Measurements from ENCODE around the gene PIGR. TPM values are rescaled to one million over a fixed set of nuclear protein-coding genes. Genes with fewer than 3 reads are reported as not detected.

The PIGR gene
- total and polyA plus RNA-seq, 9 of the 15 experiments (the other 6 are each of a cell fraction or from before 2014, with no cell fraction given), result 0.01 to 1.5 (median 0.03) TPM; not detected in 4

DNA sequence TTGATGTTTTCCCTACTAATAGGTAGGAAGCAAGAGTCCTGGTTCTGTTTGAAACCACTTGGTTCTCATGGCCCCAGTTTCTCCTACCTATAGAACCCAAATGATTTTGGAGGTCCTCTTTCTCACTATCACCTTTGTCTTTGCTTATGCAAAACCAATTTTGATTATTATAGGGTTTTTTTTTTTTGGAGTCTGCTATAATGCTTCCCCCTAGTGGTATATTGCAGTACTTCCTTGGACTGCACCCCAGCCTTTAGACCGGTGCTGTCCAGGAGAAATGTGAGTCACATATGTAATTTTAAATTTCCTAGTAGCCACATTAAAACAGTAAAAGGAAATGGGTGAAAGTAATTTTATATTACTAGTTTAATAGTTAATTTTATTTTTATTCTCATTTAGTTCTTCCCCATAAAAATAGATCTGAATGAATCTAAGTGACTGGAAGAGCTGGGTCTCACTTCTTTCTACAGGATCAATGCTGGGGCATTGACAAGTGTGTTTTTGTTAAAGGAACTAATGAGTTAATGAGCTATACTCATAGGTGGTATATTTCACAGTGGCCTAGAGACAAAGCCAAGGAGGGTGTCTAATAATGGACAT lies 35.1 kb downstream of the PIGR start (continued):
- TF ChIP-seq BCOR (IDR thresholded peaks at IDR 0.05) (no peak), HDAC1 (IDR thresholded peaks at IDR 0.05) (no peak), TCF7 (IDR thresholded peaks at IDR 0.05; ENCODE audit: borderline replicate concordance) (no peak), PRMT5 (CRISPR knock-in tag; IDR thresholded peaks at IDR 0.05) (no peak), TFAM (CRISPR knock-in tag; conservative IDR thresholded peaks at IDR 0.05) (no peak), ZNF707 (CRISPR knock-in tag; conservative IDR thresholded peaks at IDR 0.05) (no peak), ZBTB7A (IDR thresholded peaks at IDR 0.05; ENCODE audit: borderline replicate concordance, control insufficient read depth, low read depth, low read length) (no peak), NFYB (IDR thresholded peaks at IDR 0.05; ENCODE audit: extremely low read depth, insufficient read length) (no peak), SMC3 (conservative IDR thresholded peaks at IDR 0.05; ENCODE audit: insufficient read depth, low read depth, low read length) (peak; percentile 53), HNRNPLL (IDR thresholded peaks at IDR 0.05; ENCODE audit: low read depth, low read length, poor library complexity, severe bottlenecking) (no peak), IFI16 (CRISPR knock-in tag; IDR thresholded peaks at IDR 0.05) (no peak), ZNF324 (CRISPR knock-in tag; IDR thresholded peaks at IDR 0.05) (no peak), HDAC3 (IDR thresholded peaks at IDR 0.05; ENCODE audit: borderline replicate concordance, partially characterized antibody) (no peak), TEAD2 (tag; IDR thresholded peaks at IDR 0.05) (no peak), GTF2F1 (IDR thresholded peaks at IDR 0.05; ENCODE audit: low read depth, low read length) (no peak), ZNF12 (CRISPR knock-in tag; IDR thresholded peaks at IDR 0.05) (no peak), ZKSCAN3 (CRISPR knock-in tag; IDR thresholded peaks at IDR 0.05) (no peak), E2F3 (CRISPR knock-in tag; IDR thresholded peaks at IDR 0.05) (no peak), MYNN (IDR thresholded peaks at IDR 0.05) (no peak), MYNN (CRISPR knock-in tag; IDR thresholded peaks at IDR 0.05) (no peak), RB1 (IDR thresholded peaks at IDR 0.05; ENCODE audit: low read depth) (no peak), ZNF507 (tag; conservative IDR thresholded peaks at IDR 0.05) (no peak), ETV1 (tag; conservative IDR thresholded peaks at IDR 0.05; ENCODE audit: low read depth) (no peak)
- TF ChIP-seq, protein P1, sequence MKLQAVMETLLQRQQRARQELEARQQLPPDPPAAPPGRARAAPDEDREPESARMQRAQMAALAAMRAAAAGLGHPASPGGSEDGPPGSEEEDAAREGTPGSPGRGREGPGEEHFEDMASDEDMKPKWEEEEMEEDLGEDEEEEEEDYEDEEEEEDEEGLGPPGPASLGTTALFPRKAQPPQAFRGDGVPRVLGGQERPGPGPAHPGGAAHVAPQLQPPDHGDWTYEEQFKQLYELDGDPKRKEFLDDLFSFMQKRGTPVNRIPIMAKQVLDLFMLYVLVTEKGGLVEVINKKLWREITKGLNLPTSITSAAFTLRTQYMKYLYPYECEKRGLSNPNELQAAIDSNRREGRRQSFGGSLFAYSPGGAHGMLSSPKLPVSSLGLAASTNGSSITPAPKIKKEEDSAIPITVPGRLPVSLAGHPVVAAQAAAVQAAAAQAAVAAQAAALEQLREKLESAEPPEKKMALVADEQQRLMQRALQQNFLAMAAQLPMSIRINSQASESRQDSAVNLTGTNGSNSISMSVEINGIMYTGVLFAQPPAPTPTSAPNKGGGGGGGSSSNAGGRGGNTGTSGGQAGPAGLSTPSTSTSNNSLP (IDR thresholded peaks at IDR 0.05; ENCODE audit: borderline replicate concordance, low read depth, low read length), result 0 out of 2 replicates have a peak, but pooled peaks have one; percentile 44
- TF ChIP-seq, protein P2, sequence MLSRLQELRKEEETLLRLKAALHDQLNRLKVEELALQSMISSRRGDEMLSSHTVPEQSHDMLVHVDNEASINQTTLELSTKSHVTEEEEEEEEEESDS (CRISPR knock-in tag; IDR thresholded peaks at IDR 0.05), result no peak
- TF ChIP-seq, protein P3, sequence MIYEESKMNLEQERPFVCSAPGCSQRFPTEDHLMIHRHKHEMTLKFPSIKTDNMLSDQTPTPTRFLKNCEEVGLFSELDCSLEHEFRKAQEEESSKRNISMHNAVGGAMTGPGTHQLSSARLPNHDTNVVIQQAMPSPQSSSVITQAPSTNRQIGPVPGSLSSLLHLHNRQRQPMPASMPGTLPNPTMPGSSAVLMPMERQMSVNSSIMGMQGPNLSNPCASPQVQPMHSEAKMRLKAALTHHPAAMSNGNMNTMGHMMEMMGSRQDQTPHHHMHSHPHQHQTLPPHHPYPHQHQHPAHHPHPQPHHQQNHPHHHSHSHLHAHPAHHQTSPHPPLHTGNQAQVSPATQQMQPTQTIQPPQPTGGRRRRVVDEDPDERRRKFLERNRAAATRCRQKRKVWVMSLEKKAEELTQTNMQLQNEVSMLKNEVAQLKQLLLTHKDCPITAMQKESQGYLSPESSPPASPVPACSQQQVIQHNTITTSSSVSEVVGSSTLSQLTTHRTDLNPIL (CRISPR knock-in tag; IDR thresholded peaks at IDR 0.05), result no peak
- TF ChIP-seq, protein P4, sequence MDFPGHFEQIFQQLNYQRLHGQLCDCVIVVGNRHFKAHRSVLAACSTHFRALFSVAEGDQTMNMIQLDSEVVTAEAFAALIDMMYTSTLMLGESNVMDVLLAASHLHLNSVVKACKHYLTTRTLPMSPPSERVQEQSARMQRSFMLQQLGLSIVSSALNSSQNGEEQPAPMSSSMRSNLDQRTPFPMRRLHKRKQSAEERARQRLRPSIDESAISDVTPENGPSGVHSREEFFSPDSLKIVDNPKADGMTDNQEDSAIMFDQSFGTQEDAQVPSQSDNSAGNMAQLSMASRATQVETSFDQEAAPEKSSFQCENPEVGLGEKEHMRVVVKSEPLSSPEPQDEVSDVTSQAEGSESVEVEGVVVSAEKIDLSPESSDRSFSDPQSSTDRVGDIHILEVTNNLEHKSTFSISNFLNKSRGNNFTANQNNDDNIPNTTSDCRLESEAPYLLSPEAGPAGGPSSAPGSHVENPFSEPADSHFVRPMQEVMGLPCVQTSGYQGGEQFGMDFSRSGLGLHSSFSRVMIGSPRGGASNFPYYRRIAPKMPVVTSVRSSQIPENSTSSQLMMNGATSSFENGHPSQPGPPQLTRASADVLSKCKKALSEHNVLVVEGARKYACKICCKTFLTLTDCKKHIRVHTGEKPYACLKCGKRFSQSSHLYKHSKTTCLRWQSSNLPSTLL (IDR thresholded peaks at IDR 0.05), result no peak
